ENCODE results near the gene TRAPPC3L.

DNA sequence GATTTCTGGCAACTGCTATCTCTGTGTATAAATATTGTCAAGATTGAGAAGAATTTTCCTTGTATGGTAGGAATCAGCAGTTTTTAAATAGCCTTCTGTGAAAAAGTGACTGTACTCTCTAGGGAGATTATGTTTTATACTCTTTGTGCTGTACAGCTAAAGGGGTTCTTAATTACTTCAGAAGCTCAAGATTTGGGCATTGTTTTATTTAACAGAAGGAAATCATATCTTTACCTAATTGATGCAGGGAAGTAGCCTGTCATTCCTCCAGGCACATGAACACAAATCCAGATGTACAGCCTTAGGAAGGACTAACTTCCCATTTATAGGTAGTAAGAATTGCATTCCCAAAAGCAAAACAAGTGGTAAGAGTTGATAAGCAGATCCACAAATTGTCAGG lies 32.8 kb downstream of the TRAPPC3L start:
- TF ChIP-seq ZFP30 (CRISPR knock-in tag; IDR thresholded peaks at IDR 0.05) (no peak), RARB (CRISPR knock-in tag; IDR thresholded peaks at IDR 0.05) (no peak), ARNTL (CRISPR knock-in tag; IDR thresholded peaks at IDR 0.05; ENCODE audit: borderline replicate concordance, low read depth) (no peak), ISL1 (CRISPR knock-in tag; IDR thresholded peaks at IDR 0.05) (no peak), CSDC2 (CRISPR knock-in tag; IDR thresholded peaks at IDR 0.05) (no peak), SNAI2 (CRISPR knock-in tag; IDR thresholded peaks at IDR 0.05) (no peak)
- TF ChIP-seq, protein P1, sequence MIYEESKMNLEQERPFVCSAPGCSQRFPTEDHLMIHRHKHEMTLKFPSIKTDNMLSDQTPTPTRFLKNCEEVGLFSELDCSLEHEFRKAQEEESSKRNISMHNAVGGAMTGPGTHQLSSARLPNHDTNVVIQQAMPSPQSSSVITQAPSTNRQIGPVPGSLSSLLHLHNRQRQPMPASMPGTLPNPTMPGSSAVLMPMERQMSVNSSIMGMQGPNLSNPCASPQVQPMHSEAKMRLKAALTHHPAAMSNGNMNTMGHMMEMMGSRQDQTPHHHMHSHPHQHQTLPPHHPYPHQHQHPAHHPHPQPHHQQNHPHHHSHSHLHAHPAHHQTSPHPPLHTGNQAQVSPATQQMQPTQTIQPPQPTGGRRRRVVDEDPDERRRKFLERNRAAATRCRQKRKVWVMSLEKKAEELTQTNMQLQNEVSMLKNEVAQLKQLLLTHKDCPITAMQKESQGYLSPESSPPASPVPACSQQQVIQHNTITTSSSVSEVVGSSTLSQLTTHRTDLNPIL (CRISPR knock-in tag; IDR thresholded peaks at IDR 0.05; ENCODE audit: low read depth): no peak
- TF ChIP-seq, protein P2, sequence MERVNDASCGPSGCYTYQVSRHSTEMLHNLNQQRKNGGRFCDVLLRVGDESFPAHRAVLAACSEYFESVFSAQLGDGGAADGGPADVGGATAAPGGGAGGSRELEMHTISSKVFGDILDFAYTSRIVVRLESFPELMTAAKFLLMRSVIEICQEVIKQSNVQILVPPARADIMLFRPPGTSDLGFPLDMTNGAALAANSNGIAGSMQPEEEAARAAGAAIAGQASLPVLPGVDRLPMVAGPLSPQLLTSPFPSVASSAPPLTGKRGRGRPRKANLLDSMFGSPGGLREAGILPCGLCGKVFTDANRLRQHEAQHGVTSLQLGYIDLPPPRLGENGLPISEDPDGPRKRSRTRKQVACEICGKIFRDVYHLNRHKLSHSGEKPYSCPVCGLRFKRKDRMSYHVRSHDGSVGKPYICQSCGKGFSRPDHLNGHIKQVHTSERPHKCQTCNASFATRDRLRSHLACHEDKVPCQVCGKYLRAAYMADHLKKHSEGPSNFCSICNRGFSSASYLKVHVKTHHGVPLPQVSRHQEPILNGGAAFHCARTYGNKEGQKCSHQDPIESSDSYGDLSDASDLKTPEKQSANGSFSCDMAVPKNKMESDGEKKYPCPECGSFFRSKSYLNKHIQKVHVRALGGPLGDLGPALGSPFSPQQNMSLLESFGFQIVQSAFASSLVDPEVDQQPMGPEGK (CRISPR knock-in tag; IDR thresholded peaks at IDR 0.05; ENCODE audit: borderline replicate concordance): no peak
